HepG2 (cell line): ENCODE data around the gene CDHR5. TPM values are rescaled to one million over a fixed set of nuclear protein-coding genes. Genes with fewer than 3 reads are reported as not detected.

Experiments used
- ETV5 ChIP-seq: IDR thresholded peaks from 2 replicates; pipeline ENCODE4 v1.6.1; 2018; ENCODE audit warnings: missing biosample characterization, missing genetic modification reagents, inconsistent platforms, borderline replicate concordance
- JUN ChIP-seq: sonication (generic); formaldehyde crosslinking; IDR thresholded peaks from 2 replicates; pipeline ENCODE4 v1.4.0; 2020; ENCODE audit warnings: mild to moderate bottlenecking, missing genetic modification reagents
- KDM6A ChIP-seq: IDR thresholded peaks from 2 replicates; pipeline ENCODE4 v1.6.1; 2016; ENCODE audit warnings: low read depth
- KLF11 ChIP-seq: IDR thresholded peaks from 2 replicates; pipeline ENCODE4 v1.6.1; 2016; ENCODE audit warnings: missing compliant biosample characterization
- MEIS2 ChIP-seq: sonication (generic); formaldehyde crosslinking; IDR thresholded peaks from 2 replicates; pipeline ENCODE4 v1.9.0; 2021; ENCODE audit warnings: mild to moderate bottlenecking, missing genetic modification reagents
- MYC ChIP-seq: sonication (generic); formaldehyde crosslinking; IDR thresholded peaks from 2 replicates; pipeline ENCODE4 v1.9.0; 2021; ENCODE audit warnings: missing genetic modification reagents, borderline replicate concordance
- NPAS2 ChIP-seq: sonication (generic); formaldehyde crosslinking; IDR thresholded peaks from 2 replicates; pipeline ENCODE4 v1.8.0; 2022; ENCODE audit warnings: mild to moderate bottlenecking, missing genetic modification reagents, borderline replicate concordance
- PLSCR1 ChIP-seq: sonication (generic); formaldehyde crosslinking; IDR thresholded peaks from 2 replicates; pipeline ENCODE4 v1.5.0; 2020; ENCODE audit warnings: missing genetic modification reagents, mild to moderate bottlenecking, borderline replicate concordance
- RBFOX2 ChIP-seq: fragments of 200-400 bp; formaldehyde crosslinking; IDR thresholded peaks from 2 replicates; pipeline ENCODE4 v1.6.1; 2017; ENCODE audit warnings: low read depth, mild to moderate bottlenecking, low read length
- SIN3B ChIP-seq: fragments of 150-350 bp; IDR thresholded peaks from 2 replicates; pipeline ENCODE4 v1.6.1; 2014; ENCODE audit warnings: low read length
- SP5 ChIP-seq: IDR thresholded peaks from 2 replicates; pipeline ENCODE4 v1.6.1; 2016; ENCODE audit warnings: low read depth, borderline replicate concordance
- WIZ ChIP-seq: sonication (generic); formaldehyde crosslinking; IDR thresholded peaks from 2 replicates; pipeline ENCODE4 v1.5.1; 2020; ENCODE audit warnings: mild to moderate bottlenecking, missing genetic modification reagents
- YEATS2 ChIP-seq: sonication (generic); formaldehyde crosslinking; IDR thresholded peaks from 2 replicates; pipeline ENCODE4 v1.4.0; 2020; ENCODE audit warnings: missing genetic modification reagents, borderline replicate concordance
- ZNF138 ChIP-seq: sonication (generic); formaldehyde crosslinking; IDR thresholded peaks from 2 replicates; pipeline ENCODE4 v1.5.0; 2020; ENCODE audit warnings: mild to moderate bottlenecking, low read depth, missing genetic modification reagents
- ZNF230 ChIP-seq: sonication (generic); formaldehyde crosslinking; IDR thresholded peaks from 2 replicates; pipeline ENCODE4 v1.4.0; 2020; ENCODE audit warnings: mild to moderate bottlenecking, missing genetic modification reagents
- ZNF232 ChIP-seq: sonication (generic); formaldehyde crosslinking; IDR thresholded peaks from 2 replicates; pipeline ENCODE4 v1.4.0; 2020; ENCODE audit warnings: missing genetic modification reagents, borderline replicate concordance
- ZNF460 ChIP-seq: sonication (generic); formaldehyde crosslinking; IDR thresholded peaks from 2 replicates; pipeline ENCODE4 v1.5.1; 2020; ENCODE audit warnings: missing genetic modification reagents, mild to moderate bottlenecking, borderline replicate concordance
- ZNF577 ChIP-seq: sonication (generic); formaldehyde crosslinking; IDR thresholded peaks from 2 replicates; pipeline ENCODE4 v1.4.0; 2020; ENCODE audit warnings: mild to moderate bottlenecking, low read depth, missing genetic modification reagents, borderline replicate concordance
- ZNF674 ChIP-seq: sonication (generic); formaldehyde crosslinking; IDR thresholded peaks from 2 replicates; pipeline ENCODE4 v1.5.0; 2020; ENCODE audit warnings: low read depth, mild to moderate bottlenecking, missing genetic modification reagents
- ZNF720 ChIP-seq: sonication (generic); formaldehyde crosslinking; IDR thresholded peaks from 2 replicates; pipeline ENCODE4 v1.4.0; 2020; ENCODE audit warnings: missing genetic modification reagents
- ZNF780A ChIP-seq: sonication (generic); formaldehyde crosslinking; IDR thresholded peaks from 2 replicates; pipeline ENCODE4 v1.8.0; 2022; ENCODE audit warnings: mild to moderate bottlenecking, missing genetic modification reagents, moderate library complexity
- ZNF879 ChIP-seq: sonication (generic); formaldehyde crosslinking; IDR thresholded peaks from 2 replicates; pipeline ENCODE4 v1.8.1; 2023; ENCODE audit warnings: missing genetic modification reagents
- ZSCAN22 ChIP-seq: sonication (generic); formaldehyde crosslinking; IDR thresholded peaks from 2 replicates; pipeline ENCODE4 v1.4.0; 2020; ENCODE audit warnings: mild to moderate bottlenecking, missing genetic modification reagents
- ZSCAN5A ChIP-seq: sonication (generic); formaldehyde crosslinking; IDR thresholded peaks from 2 replicates; pipeline ENCODE4 v1.8.0; 2022; ENCODE audit warnings: mild to moderate bottlenecking, missing genetic modification reagents, borderline replicate concordance
- ZZZ3 ChIP-seq: sonication (generic); formaldehyde crosslinking; IDR thresholded peaks from 2 replicates; pipeline ENCODE4 v1.4.0; 2020; ENCODE audit warnings: missing genetic modification reagents, mild to moderate bottlenecking, borderline replicate concordance
- polyA plus RNA-seq, 8 experiments: library from polyadenylated mRNA; depleted of rRNA in 3 of 8; stranded (reverse) in 7 of 8; unstranded in 1 of 8; fragments of >200 nt; fragmentation: Illumina TruSeq in 4 of 8; extraction: Trizol in 4 of 8; gene quantifications; 2 replicates each; pipeline versions ENCODE4 v1.2.1 to v1.2.3, GENCODE V29; 2011 to 2016; ENCODE audit warnings: low read depth in 4 of 8, missing spikeins in 1 of 8, mixed read lengths in 1 of 8; ENCODE audit not compliant: insufficient read depth in 1 of 8
- total RNA-seq, 5 experiments: library from RNA; depleted of rRNA; stranded (reverse); fragments of >200 nt; fragmentation: Illumina TruSeq; extraction: Trizol; gene quantifications; 2 replicates each; pipeline ENCODE4 v1.2.3, GENCODE V29; 2016; ENCODE audit warnings: low read depth in 1 of 5
- TF ChIP-seq, protein P1 (sequence below): IDR thresholded peaks from 2 replicates; pipeline ENCODE4 v1.6.1; 2016; ENCODE audit warnings: low read depth, control low read depth
- TF ChIP-seq, protein P2 (sequence below): IDR thresholded peaks from 2 replicates; pipeline ENCODE4 v1.6.1; 2018; ENCODE audit warnings: missing genetic modification reagents

The CDHR5 gene
- total and polyA plus RNA-seq, 2 of the 13 experiments (the other 11 are each of a cell fraction or from before 2014, with no cell fraction given): 0.46 to 0.71 TPM

- TF ChIP-seq ZNF674: no peak
- peak; percentile 40 for TF ChIP-seq MYC (CRISPR knock-in tag)
- peak; percentile 17; the same call in 1 of the 2 replicates for TF ChIP-seq YEATS2
- no peak for TF ChIP-seq ZNF577 (CRISPR knock-in tag)
- no peak for TF ChIP-seq KDM6A
- no peak for TF ChIP-seq PLSCR1
- no peak for TF ChIP-seq SIN3B
- TF ChIP-seq ZNF232 (CRISPR knock-in tag): 0 out of 2 replicates have a peak, but pooled peaks have one; percentile 37
- TF ChIP-seq ZNF720 (CRISPR knock-in tag): no peak
- no peak for TF ChIP-seq SP5 (CRISPR knock-in tag)
- no peak for TF ChIP-seq ETV5 (CRISPR knock-in tag)
- no peak for TF ChIP-seq ZNF780A
- TF ChIP-seq MEIS2: no peak; the same call in 1 of the 2 replicates
- 0 out of 2 replicates have a peak, but pooled peaks have one; percentile 41 for TF ChIP-seq ZNF138
- no peak for TF ChIP-seq ZNF460 (CRISPR knock-in tag)
- TF ChIP-seq, protein P1, sequence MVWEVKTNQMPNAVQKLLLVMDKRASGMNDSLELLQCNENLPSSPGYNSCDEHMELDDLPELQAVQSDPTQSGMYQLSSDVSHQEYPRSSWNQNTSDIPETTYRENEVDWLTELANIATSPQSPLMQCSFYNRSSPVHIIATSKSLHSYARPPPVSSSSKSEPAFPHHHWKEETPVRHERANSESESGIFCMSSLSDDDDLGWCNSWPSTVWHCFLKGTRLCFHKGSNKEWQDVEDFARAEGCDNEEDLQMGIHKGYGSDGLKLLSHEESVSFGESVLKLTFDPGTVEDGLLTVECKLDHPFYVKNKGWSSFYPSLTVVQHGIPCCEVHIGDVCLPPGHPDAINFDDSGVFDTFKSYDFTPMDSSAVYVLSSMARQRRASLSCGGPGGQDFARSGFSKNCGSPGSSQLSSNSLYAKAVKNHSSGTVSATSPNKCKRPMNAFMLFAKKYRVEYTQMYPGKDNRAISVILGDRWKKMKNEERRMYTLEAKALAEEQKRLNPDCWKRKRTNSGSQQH (CRISPR knock-in tag): peak; percentile 51; the same call in 1 of the 2 replicates
- TF ChIP-seq, protein P2, sequence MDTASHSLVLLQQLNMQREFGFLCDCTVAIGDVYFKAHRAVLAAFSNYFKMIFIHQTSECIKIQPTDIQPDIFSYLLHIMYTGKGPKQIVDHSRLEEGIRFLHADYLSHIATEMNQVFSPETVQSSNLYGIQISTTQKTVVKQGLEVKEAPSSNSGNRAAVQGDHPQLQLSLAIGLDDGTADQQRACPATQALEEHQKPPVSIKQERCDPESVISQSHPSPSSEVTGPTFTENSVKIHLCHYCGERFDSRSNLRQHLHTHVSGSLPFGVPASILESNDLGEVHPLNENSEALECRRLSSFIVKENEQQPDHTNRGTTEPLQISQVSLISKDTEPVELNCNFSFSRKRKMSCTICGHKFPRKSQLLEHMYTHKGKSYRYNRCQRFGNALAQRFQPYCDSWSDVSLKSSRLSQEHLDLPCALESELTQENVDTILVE: 0 out of 2 replicates have a peak, but pooled peaks have one; percentile 12
- TF ChIP-seq ZNF879 (CRISPR knock-in tag): no peak
- no peak for TF ChIP-seq ZNF230 (CRISPR knock-in tag)
- TF ChIP-seq RBFOX2: peak; percentile 60
- no peak for TF ChIP-seq ZZZ3 (CRISPR knock-in tag)
- TF ChIP-seq JUN: no peak
- TF ChIP-seq ZSCAN22 (CRISPR knock-in tag): no peak
- no peak for TF ChIP-seq NPAS2 (CRISPR knock-in tag)
- TF ChIP-seq WIZ (CRISPR knock-in tag): no peak
- no peak for TF ChIP-seq KLF11
- TF ChIP-seq ZSCAN5A (CRISPR knock-in tag): no peak
Measured at GRCh38 chr11:567629-568292, 57.0 kb downstream of the CDHR5 start (continued).
